GM12891 (cell line): Measurements from ENCODE around the gene NET1.

ENCODE experiments used
- DNase-seq: peaks from one replicate; pipeline ENCODE4 v3.0.0; 2011; ENCODE audit warnings: low spot score; ENCODE audit not compliant: insufficient read length
- FAIRE-seq: peaks from 2 replicates; lab custom pipeline; 2011; peaks lifted over from hg19 to GRCh38; lab: Jason Lieb, UNC
- PAX5 ChIP-seq: IDR thresholded peaks from 2 replicates; pipeline ENCODE4 v1.6.1; 2011; ENCODE audit warnings: low read length, moderate library complexity, mild to moderate bottlenecking; ENCODE audit not compliant: insufficient read depth, severe bottlenecking
- POLR2A ChIP-seq: IDR thresholded peaks from 2 replicates; pipeline ENCODE4 v1.6.1; 2011; ENCODE audit warnings: low read depth, low read length, control low read depth
- POLR2AphosphoS5 ChIP-seq: IDR thresholded peaks from 2 replicates; pipeline ENCODE4 v1.6.1; 2011; ENCODE audit warnings: low read depth, low read length, control low read depth
- POU2F2 ChIP-seq: IDR thresholded peaks from 2 replicates; pipeline ENCODE4 v1.6.1; 2011; ENCODE audit warnings: low read depth, mild to moderate bottlenecking, control low read depth, low read length, moderate library complexity
- SPI1 ChIP-seq: IDR thresholded peaks from 2 replicates; pipeline ENCODE4 v1.6.1; 2011; ENCODE audit warnings: low read depth, low read length, control low read depth
- TAF1 ChIP-seq: IDR thresholded peaks from 2 replicates; pipeline ENCODE4 v1.6.1; 2011; ENCODE audit warnings: low read depth, low read length, control low read depth

Gene NET1

DNA sequence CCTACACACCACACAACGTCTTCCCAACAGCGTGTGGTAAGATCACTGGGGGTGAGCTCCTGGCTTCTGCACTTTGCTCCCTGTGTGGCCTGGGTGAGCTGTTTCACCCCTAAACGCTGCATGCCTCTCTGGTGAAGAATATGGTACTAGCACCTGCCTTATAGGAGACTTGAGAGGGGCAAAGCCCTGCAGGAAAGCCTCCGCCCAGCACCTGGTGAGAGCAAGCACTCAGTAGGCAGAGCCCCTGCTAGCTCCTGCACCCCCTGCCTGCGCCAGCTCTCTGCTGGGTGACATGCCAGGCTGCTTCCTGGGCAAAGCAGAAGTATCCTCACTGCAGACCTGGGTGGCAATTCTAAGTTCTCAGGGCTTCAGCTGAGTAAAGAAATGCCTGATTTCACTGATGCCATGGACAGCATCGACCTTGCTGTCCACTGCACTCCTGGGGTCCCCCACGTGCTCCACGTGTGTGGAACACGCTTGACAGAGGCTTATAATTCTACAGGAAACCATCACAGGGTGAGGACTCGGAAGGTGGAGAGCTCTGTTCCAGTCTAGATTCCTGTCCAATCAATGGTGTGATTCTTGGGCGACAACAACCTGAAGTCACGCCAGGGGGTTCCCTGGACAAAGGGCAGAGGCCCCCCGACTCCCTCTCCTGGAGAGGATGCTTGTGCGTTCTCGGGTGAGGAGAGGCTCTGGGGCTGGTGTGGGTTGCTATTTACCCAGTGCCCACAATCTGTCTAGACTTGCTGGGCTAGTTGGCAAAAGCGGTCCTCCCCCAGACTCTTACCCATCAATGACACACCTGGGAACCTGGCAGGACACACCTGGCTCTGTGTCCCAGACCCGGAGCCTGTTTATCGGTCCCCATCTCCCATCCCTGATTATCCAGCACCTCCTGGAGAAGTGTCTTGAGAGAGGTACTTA is 92.1 kb downstream of the NET1 start:
- FAIRE-seq = no peak
- TF ChIP-seq PAX5 = no peak
- no peak for TF ChIP-seq TAF1
- no peak for TF ChIP-seq POU2F2
- TF ChIP-seq POLR2AphosphoS5 = no peak
- no peak for TF ChIP-seq SPI1
- TF ChIP-seq POLR2A = no peak
- no peak for DNase-seq

DNA sequence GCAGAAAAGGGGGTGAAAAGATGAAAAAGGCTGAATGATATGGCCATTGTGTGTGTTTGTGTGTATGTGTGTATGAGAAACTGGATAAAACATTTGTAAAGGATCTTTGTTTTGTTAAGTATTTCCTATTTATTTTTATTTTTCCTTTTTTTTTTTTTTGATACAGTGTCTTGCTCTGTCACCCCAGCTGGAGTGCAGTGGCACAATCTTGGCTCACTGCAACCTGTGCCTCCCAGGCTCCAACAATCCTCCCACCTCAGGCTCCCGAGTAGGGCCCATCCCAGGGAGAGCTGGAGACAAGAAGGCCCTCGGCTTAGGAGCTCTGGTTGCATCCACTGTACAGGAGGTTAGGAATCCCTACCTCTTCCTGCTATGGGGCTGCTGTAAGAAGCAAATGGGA is 93.9 kb downstream of the NET1 start:
- TF ChIP-seq TAF1 (no peak), POLR2A (no peak)
- FAIRE-seq = no peak
- DNase-seq = no peak

DNA sequence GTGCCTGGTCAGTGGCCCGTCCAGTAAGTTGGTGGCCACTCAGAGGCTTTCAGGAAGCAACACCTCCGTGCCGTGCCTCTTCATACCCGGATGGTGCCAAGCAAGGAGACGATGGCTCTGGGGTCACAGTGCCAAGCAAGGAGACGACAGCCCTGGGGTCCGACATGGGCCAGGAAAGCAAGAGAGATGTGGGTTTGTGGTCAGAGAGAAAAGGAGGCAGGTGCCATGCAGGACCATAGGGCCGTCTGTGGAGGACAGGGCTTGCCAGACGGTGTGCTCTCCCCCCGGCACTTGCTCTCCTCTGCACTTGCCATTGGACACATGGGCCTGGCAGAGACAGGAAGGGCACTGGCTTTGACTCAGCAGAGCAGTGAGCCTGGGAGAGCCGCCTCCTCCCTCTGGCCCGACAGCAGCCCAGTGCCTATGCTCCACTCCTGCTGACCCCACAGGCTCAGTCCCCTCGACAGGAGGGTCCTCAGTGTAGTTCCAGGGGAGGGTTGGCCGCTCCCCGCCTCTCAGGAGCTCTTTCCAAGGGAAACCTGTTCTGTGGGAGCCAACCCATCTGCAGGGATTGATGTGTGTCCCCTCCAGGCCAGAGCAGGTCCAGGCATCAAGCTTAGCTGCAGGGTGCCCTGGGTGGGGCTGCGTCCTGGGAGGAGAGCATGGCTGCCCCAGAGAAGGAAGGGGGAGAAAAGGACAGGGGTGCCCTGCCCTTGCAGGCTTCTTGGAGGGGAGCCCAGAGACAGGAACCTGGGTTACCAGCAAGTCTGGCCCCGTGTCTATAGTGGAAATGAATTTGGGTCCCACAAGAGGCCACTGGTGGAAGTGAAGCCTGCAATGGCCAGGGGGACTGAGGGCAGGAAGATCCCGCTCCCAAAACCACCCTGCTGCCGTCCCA is 94.6 kb downstream of the NET1 start:
- no peak for FAIRE-seq
- no peak for TF ChIP-seq TAF1
- TF ChIP-seq POLR2AphosphoS5 = no peak
- TF ChIP-seq POLR2A = no peak
- TF ChIP-seq POU2F2 = no peak
- no peak for TF ChIP-seq PAX5
- TF ChIP-seq SPI1 = no peak
- DNase-seq = no peak

DNA sequence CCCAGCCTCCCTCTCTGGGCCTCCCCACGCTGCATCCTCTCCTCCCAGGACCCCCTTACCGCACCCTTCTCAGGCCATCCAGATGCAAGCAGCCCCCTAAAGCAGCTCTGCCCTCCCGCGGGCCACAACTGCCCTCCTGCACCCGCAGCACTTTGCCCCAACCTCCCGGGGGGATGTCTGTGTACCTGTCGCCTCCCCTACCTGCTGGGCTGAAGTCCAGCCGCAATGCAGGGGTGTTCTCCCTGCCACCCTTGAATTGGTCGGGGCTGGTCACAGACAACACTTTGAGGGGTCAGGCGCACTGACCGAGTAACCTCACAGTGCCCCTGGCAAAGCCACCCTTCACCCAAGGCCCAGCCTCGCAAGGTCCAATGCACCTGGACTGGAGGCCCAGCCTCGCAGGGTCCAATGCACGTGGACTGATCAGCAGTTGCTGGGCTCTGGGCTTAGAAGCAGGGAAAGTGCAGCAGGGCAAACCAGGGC is 95.3 kb downstream of the NET1 start:
- no peak for FAIRE-seq
- TF ChIP-seq POLR2A (no peak), PAX5 (no peak), TAF1 (no peak), POLR2AphosphoS5 (no peak), POU2F2 (no peak), SPI1 (no peak)
- DNase-seq = no peak

DNA sequence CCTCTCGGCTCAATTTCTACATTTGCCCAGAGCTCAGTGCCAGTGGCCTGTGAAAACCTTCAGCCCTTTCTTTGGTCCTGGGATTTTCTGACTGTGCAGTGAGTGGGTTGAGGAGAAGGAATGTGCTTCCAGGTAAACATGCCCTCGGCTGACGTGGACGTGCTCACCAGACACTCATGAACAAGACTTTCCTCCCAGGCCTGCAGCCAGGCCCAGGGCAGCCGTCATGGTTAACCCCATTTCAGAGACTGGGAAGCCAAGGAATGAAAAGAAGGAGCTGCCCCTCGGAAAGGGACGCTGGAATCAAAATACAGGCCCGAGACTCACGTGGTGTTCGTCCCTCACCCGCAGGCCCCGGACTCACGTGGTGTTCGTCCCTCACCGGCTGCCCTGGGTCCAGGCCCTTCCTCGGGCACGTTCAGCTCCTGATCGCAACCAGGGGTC is 95.8 kb downstream of the NET1 start:
- no peak for FAIRE-seq
- no peak for TF ChIP-seq SPI1
- no peak for TF ChIP-seq TAF1
- no peak for TF ChIP-seq POU2F2
- TF ChIP-seq POLR2A = no peak
- TF ChIP-seq POLR2AphosphoS5 = no peak
- no peak for TF ChIP-seq PAX5
- DNase-seq = no peak
